ENCODE data around the gene FAM228B. TPM values are rescaled to one million over a fixed set of nuclear protein-coding genes. Genes with fewer than 3 reads are reported as not detected.
"Not testable (repeated sequence)": the region's sequence is repeated elsewhere in the genome, so short reads cannot be mapped to it uniquely, and the experiment has no call there.

Gene FAM228B
- polyA plus RNA-seq, 1 donor: 12.6 TPM

DNA sequence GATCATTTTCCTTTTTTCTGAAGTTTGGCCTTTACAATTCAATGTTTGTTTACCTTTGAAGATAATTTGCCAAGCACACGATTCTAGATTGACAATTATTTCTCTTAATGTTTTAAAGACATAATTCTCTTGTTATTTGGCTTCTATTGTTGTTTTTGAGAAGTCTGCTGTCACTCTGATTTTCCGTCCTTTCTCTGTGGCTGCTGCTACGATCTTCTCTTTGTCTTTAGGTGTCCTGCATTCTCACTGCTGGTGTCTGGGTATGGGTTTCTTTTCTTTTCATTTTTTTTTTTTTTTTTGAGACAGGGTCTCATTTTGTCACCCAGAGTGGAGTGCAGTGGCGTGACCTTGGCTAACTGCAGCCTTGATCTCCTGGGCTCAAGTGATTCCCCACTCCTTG is 36.4 kb downstream of the FAM228B start:
- DNase-seq (ENCODE audit: low read depth): no peak

DNA sequence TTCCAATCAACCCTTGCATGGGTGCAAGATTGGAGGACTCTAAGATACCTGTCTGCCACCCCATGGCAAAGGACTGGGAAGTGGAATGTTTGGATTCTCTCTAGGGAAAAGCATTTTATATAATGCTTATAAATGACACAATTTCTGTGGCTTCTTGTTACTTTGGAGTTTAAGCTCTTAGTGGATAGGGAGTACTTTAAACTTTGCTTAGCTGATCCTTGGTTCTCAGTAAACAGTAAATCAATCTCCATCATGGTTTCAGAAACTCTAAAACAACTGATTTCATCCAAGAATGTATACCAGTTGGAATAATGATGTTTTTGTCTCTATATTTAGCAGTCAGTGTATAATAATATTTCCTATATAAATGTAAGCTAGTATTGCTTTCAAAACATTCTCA is 37.5 kb downstream of the FAM228B start:
- no peak for DNase-seq (ENCODE audit: low read depth)

GRCh38 chr2:24162494-24162893 is 39.2 kb downstream of the FAM228B start:
- no peak for DNase-seq (ENCODE audit: low read depth)

GRCh38 chr2:24163186-24163585 is 39.9 kb downstream of the FAM228B start:
- no peak for DNase-seq (ENCODE audit: low read depth)

- DNase-seq (ENCODE audit: low read depth): no peak
Measured at GRCh38 chr2:24163601-24164000, 40.3 kb downstream of the FAM228B start.

- no peak for DNase-seq (ENCODE audit: low read depth)
Measured at GRCh38 chr2:24164416-24164973, 41.2 kb downstream of the FAM228B start.

GRCh38 chr2:24169023-24169422 is 45.8 kb downstream of the FAM228B start:
- DNase-seq (ENCODE audit: low read depth): no peak

GRCh38 chr2:24174851-24175277 is 51.6 kb downstream of the FAM228B start, which contains the start of gene FAM228A:
Gene FAM228A (plus strand): TSS chr2:24175053. CDS start chr2:24175481, 428 bp downstream.
- DNase-seq (ENCODE audit: low read depth): no peak

GRCh38 chr2:24175631-24176187 is 52.4 kb downstream of the FAM228B start:
- no peak for DNase-seq (ENCODE audit: low read depth)

DNA sequence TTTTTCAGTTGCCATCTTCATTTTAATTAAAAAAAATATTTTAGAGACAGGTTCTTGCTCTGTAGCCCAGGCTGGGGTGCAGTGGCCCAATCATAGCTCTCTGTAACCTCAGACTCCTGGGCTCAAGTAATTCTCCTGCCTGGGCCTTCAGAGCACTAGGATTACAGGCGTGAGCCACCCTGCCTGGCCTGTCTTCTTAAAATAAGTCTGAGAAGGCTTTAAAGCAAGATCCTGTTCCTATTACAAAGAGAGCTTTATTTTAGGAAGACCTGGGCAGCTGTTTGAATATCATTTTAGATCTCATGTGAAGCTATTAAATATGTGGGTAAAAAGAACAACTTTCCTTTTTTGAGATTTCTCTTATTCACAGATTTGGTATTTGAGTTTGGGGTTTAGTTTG is 53.1 kb downstream of the FAM228B start:
- DNase-seq (ENCODE audit: low read depth): no peak

DNA sequence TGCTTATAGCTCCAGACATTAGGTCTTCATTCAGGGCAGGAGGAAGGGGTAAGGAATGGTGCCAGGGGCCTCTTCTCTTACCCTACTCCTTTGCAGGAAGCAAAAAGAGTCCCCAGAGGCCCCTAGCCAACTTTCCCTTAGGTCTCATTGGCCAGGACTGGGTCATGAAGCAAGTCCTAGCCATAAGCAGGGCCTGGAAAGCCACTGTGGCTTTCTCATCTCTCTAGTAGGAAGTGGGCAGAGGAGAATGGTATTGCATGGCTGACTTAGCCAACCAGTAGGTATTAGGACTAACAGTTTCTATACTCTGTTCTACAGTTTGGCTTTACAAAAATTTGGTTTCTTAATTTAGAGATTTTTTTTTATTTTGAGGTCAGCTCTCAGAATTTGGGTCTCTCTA is 56.4 kb downstream of the FAM228B start:
- no peak for DNase-seq (ENCODE audit: low read depth)

GRCh38 chr2:24181849-24182248 is 58.6 kb downstream of the FAM228B start:
- DNase-seq (ENCODE audit: low read depth): no peak

DNA sequence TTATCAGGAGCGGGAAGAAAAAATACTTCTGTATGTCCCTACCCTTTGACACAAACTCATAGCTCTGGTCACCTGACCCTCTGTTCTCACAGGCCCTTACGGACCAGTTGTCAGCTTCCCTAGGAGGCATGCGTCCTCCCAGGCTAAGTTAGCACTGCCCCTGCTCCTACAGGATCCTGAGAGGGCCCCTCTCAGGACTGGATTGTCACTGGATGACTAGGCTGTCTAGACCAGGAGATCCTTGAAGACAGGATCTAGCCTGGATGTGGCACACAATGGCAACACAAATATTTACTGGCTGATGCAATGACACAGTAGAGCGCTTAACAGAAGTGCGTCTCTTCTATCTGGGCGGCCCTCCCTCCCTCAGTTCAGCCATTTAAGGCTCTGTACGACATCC is 59.2 kb downstream of the FAM228B start:
- no peak for DNase-seq (ENCODE audit: low read depth)

- no peak for DNase-seq (ENCODE audit: low read depth)
Measured at GRCh38 chr2:24183366-24184069, 60.2 kb downstream of the FAM228B start.

GRCh38 chr2:24189551-24189950 is 66.3 kb downstream of the FAM228B start:
- DNase-seq (ENCODE audit: low read depth): no peak

GRCh38 chr2:24190503-24190902 is 67.2 kb downstream of the FAM228B start:
- DNase-seq (ENCODE audit: low read depth): no peak

DNA sequence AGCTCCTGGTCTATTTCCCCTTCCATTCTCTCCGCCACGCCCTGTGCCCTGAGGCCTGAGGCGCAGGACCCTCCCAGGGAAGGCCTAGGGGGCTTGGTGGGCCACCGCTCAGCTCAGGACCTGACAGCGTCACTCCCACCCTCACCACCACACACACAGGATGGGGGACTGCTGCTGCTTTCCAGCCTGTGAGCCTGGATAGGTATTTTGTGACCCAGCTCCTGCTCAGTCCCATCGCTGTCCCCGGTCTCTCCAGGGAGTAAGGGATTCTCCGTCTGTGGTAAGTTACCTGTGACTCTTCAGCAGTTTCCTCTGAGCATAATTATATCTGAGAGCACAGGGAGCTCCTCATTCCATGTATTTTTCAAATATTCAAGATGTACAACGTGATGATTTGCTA is 67.9 kb downstream of the FAM228B start:
- no peak for DNase-seq (ENCODE audit: low read depth)

- no peak for DNase-seq (ENCODE audit: low read depth)
Measured at GRCh38 chr2:24191848-24192247, 68.6 kb downstream of the FAM228B start.

- DNase-seq (ENCODE audit: low read depth): not testable (repeated sequence)
Measured at GRCh38 chr2:24197213-24197612, 73.9 kb downstream of the FAM228B start.

- DNase-seq (ENCODE audit: low read depth): no peak
Measured at GRCh38 chr2:24199968-24200590, 76.8 kb downstream of the FAM228B start.

DNA sequence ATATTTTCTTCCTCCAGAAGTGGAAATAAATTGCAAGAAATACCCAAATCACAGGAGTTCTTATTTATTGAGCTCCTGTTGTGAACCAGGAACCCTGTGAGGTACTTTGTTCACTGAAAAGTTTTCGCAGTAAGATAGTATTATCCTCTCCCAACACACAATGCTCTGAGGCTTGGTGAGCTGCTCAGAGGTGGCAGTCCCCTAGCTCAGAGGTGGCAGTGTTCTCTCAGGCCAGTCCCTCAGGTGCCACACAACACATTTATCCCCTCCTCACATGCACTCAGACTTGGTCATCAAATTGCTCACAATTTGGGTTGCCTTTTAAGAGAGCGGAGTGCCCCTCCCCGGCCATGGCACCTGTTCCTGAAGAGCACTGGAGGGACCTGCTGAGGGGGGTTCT is 77.5 kb downstream of the FAM228B start:
- DNase-seq (ENCODE audit: low read depth): no peak

GRCh38 chr2:24203029-24203786 is 79.9 kb downstream of the FAM228B start:
- DNase-seq (ENCODE audit: low read depth): no peak

Data from forelimb muscle (tissue), 1 donor.